Measurements from ENCODE around the gene TAF4. TPM values are rescaled to one million over a fixed set of nuclear protein-coding genes. Genes with fewer than 3 reads are reported as not detected.

TAF4 gene
- total RNA-seq, 4 donors from 2014 or later, result 8.0 to 24.9 (median 13.9) TPM

DNA sequence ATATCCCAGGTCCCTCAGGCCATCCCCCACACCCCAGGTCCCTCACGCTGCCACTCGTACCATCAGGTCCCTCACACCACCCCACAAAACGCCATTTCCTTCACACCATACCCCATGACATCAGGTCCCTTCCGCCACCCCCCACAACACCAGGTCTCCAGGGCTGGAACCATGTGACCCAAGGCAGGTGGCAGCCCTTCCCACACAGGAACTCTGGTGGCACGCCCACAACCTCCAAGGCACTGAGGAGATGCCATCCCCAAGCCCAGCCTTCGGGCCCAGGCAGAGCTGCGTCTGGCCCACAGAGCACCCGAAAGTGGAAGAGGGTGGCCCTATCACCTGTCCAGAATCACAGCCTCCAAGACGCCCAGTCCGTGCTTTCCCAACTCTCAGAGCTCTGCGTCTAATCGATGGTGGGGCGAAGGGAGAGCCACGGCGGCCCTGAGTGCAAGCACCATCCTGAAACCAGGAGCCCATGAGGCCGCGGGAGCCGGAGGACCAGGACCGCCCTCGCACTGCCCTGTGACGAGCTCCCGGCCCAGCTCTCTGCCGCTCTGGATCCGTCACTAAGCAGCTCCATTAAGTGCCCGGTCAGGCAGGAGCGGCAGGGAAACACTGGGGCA lies 12.7 kb downstream of the TAF4 start:
- Histone ChIP-seq H3K27ac (no peak overlapping the region), H3K4me1 (peaks cover 0 to 22% of the 10 kb centered on the region in 2 donors), H3K36me3 (no peaks in the 10 kb centered on the region), H3K27me3 (no peaks in the 10 kb centered on the region), H3K4me3 (no peak overlapping the region), H3K9me3 (no peaks in the 10 kb centered on the region)
- DNase-seq (no peak), ATAC-seq (no peak)
- in situ Hi-C loops (cut with MboI; ENCODE audit: low sequenced_read_pairs in 4 of 4) (no loop called here), intact Hi-C loops (cut with DNase I; ENCODE audit: low total_unique reads) (no loop called here)
- TF ChIP-seq CTCF (IDR thresholded peaks at IDR 0.05 in 4 of 5, conservative IDR thresholded peaks at IDR 0.05 in 1 of 5) (no peak), POLR2A (IDR thresholded peaks at IDR 0.05) (no peak)

DNA sequence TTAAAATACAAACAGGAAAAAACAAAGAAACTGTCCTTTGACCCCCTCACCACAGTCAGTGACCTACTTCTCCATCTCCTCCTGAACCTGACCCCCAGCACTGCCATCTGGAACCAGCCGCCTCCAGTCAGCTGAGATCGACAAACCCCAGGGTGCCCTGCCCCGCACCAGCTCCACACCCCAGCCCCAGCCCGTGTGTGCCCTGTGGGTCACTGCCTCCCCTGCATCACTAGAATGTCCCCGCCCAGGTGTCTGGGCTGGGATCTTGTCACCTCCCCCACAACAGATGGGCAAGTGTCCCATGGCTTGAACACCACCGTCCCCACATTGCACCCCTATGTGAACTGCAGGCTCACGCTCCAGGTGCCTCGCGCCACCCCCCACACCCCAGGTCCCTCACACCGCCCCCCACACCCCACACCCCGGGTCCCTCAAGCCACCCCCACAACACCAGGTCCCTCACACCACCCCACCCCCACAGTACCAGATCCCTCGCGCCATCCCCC lies 13.3 kb downstream of the TAF4 start:
- H3K4me3 ChIP-seq, result no peak overlapping the region
- peaks cover 0 to 22% of the 10 kb centered on the region in 2 donors for H3K4me1 ChIP-seq
- in situ Hi-C loops (cut with MboI; ENCODE audit: low sequenced_read_pairs in 4 of 4), result no loop called here
- no peaks in the 10 kb centered on the region for H3K36me3 ChIP-seq
- H3K27ac ChIP-seq, result no peak overlapping the region
- no peaks in the 10 kb centered on the region for H3K9me3 ChIP-seq
- DNase-seq (no peak), ATAC-seq (no peak)
- no peak for TF ChIP-seq CTCF (IDR thresholded peaks at IDR 0.05 in 4 of 5, conservative IDR thresholded peaks at IDR 0.05 in 1 of 5)
- TF ChIP-seq POLR2A (IDR thresholded peaks at IDR 0.05), result no peak
- no peaks in the 10 kb centered on the region for H3K27me3 ChIP-seq
- intact Hi-C loops (cut with DNase I; ENCODE audit: low total_unique reads), result no loop called here

GRCh38 chr20:62051546-62052255 lies 14.0 kb downstream of the TAF4 start:
- Histone ChIP-seq H3K4me1 (peaks cover 0 to 22% of the 10 kb centered on the region in 2 donors), H3K9me3 (no peaks in the 10 kb centered on the region), H3K27ac (no peak overlapping the region), H3K36me3 (no peaks in the 10 kb centered on the region), H3K4me3 (no peak overlapping the region), H3K27me3 (no peaks in the 10 kb centered on the region)
- intact Hi-C loops (cut with DNase I; ENCODE audit: low total_unique reads), result no loop called here
- in situ Hi-C loops (cut with MboI; ENCODE audit: low sequenced_read_pairs in 4 of 4), result no loop called here
- DNase-seq, result no peak
- no peak for TF ChIP-seq POLR2A (IDR thresholded peaks at IDR 0.05)
- TF ChIP-seq CTCF (IDR thresholded peaks at IDR 0.05 in 4 of 5, conservative IDR thresholded peaks at IDR 0.05 in 1 of 5), result no peak
- no peak for ATAC-seq

GRCh38 chr20:62051144-62051543 lies 14.5 kb downstream of the TAF4 start:
- no peak overlapping the region for H3K27ac ChIP-seq
- intact Hi-C loops (cut with DNase I; ENCODE audit: low total_unique reads), result no loop called here
- no peak for TF ChIP-seq POLR2A (IDR thresholded peaks at IDR 0.05)
- TF ChIP-seq CTCF (IDR thresholded peaks at IDR 0.05 in 4 of 5, conservative IDR thresholded peaks at IDR 0.05 in 1 of 5), result no peak
- no peak for DNase-seq
- no peaks in the 10 kb centered on the region for H3K9me3 ChIP-seq
- H3K27me3 ChIP-seq, result no peaks in the 10 kb centered on the region
- ATAC-seq, result no peak
- H3K36me3 ChIP-seq, result no peaks in the 10 kb centered on the region
- no peak overlapping the region for H3K4me3 ChIP-seq
- in situ Hi-C loops (cut with MboI; ENCODE audit: low sequenced_read_pairs in 4 of 4), result no loop called here
- peaks cover 0 to 22% of the 10 kb centered on the region in 2 donors for H3K4me1 ChIP-seq

Data from gastrocnemius medialis (tissue), 4 donors.